IPS-20b (cell line): ENCODE data around the gene TOB2.
"Not testable (repeated sequence)": the region's sequence is repeated elsewhere in the genome, so short reads cannot be mapped to it uniquely, and the experiment has no call there.

Experiments
- H3K27ac ChIP-seq: one replicate; pipeline ENCODE4 v1.5.1; 2013; ENCODE audit warnings: low read length
- H3K27me3 ChIP-seq: 2 replicates; pipeline ENCODE4 v1.6.1; 2013; ENCODE audit warnings: mild to moderate bottlenecking, low read length, inconsistent platforms; ENCODE audit not compliant: insufficient read depth
- H3K36me3 ChIP-seq: 2 replicates; pipeline ENCODE4 v1.6.1; 2013; ENCODE audit warnings: low read depth, mild to moderate bottlenecking, inconsistent platforms, low read length, moderate library complexity; ENCODE audit not compliant: insufficient read depth
- H3K4me1 ChIP-seq: 2 replicates; pipeline ENCODE4 v1.6.1; 2013; ENCODE audit warnings: mild to moderate bottlenecking, control low read depth, inconsistent platforms, low read length, moderate library complexity; ENCODE audit not compliant: insufficient read depth
- H3K4me3 ChIP-seq: 2 replicates; pipeline ENCODE4 v1.5.1; 2013; ENCODE audit warnings: mild to moderate bottlenecking, low read length, inconsistent platforms
- H3K9ac ChIP-seq: 2 replicates; pipeline ENCODE4 v1.6.1; 2013; ENCODE audit warnings: low read depth, mild to moderate bottlenecking, inconsistent platforms, low read length, moderate library complexity
- H3K9me3 ChIP-seq: 2 replicates; pipeline ENCODE4 v1.6.1; 2013; ENCODE audit warnings: mild to moderate bottlenecking, low read depth, low read length, inconsistent platforms; ENCODE audit not compliant: insufficient read depth

Gene TOB2

DNA sequence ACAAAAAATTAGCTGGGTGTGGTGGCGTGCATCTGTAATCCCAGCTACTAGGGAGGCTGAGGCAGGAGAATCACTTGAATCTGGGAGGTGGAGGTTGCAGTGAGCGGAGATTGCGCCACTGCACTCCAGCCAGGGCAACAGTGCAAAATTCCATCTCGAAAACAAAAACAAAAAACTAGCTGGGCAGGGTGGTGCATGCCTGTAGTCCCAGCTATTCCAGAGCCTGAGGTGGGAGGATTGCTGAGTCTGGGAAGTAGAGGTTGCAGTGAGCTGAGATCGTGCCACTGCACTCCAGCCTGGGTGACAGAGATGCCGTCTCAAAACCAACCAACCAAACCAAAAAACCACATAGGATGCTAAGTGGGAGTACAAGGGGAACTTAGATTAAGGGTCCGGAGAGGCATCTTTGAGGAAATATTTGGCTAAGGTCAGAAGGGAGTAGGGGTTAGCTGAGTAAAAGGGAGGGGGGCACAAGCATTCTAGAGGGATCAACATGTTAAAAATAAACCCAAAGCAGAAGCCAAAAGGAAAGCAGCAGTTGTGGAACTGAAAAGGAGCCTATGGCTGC lies 11.6 kb upstream of the TOB2 start:
- no peaks in the 10 kb centered on the region for H3K9me3 ChIP-seq
- no peak overlapping the region for H3K9ac ChIP-seq
- H3K27ac ChIP-seq = no peak overlapping the region
- peaks cover 51% of the 10 kb centered on the region for H3K36me3 ChIP-seq
- no peak overlapping the region for H3K4me3 ChIP-seq
- H3K4me1 ChIP-seq = no peaks in the 10 kb centered on the region
- no peaks in the 10 kb centered on the region for H3K27me3 ChIP-seq

GRCh38 chr22:41448189-41448808 lies 1.7 kb upstream of the TOB2 start:
- H3K9me3 ChIP-seq = no peaks in the 10 kb centered on the region
- peaks cover 5% of the 10 kb centered on the region for H3K36me3 ChIP-seq
- H3K4me1 ChIP-seq = peaks cover 7% of the 10 kb centered on the region; the same call in 1 of the 2 replicates
- H3K4me3 ChIP-seq = peak overlapping the region; percentile 98
- peak overlapping the region; percentile 99 for H3K9ac ChIP-seq
- H3K27ac ChIP-seq = peak overlapping the region; percentile 99
- no peaks in the 10 kb centered on the region for H3K27me3 ChIP-seq

GRCh38 chr22:41447435-41448188 lies 1.0 kb upstream of the TOB2 start:
- Histone ChIP-seq H3K4me1 (peaks cover 7% of the 10 kb centered on the region; the same call in 1 of the 2 replicates), H3K4me3 (peak overlapping the region; percentile 98), H3K9ac (peak overlapping the region; percentile 99), H3K9me3 (no peaks in the 10 kb centered on the region), H3K27me3 (no peaks in the 10 kb centered on the region), H3K36me3 (peaks cover 12% of the 10 kb centered on the region), H3K27ac (peak overlapping the region; percentile 99)

GRCh38 chr22:41446057-41446501 lies 522 bp downstream of the TOB2 start:
- H3K9ac ChIP-seq = peak overlapping the region; percentile 99
- H3K36me3 ChIP-seq = peaks cover 24% of the 10 kb centered on the region
- no peaks in the 10 kb centered on the region for H3K27me3 ChIP-seq
- no peaks in the 10 kb centered on the region for H3K9me3 ChIP-seq
- peak overlapping the region; percentile 98 for H3K4me3 ChIP-seq
- peaks cover 7% of the 10 kb centered on the region; the same call in 1 of the 2 replicates for H3K4me1 ChIP-seq
- H3K27ac ChIP-seq = peak overlapping the region; percentile 63

DNA sequence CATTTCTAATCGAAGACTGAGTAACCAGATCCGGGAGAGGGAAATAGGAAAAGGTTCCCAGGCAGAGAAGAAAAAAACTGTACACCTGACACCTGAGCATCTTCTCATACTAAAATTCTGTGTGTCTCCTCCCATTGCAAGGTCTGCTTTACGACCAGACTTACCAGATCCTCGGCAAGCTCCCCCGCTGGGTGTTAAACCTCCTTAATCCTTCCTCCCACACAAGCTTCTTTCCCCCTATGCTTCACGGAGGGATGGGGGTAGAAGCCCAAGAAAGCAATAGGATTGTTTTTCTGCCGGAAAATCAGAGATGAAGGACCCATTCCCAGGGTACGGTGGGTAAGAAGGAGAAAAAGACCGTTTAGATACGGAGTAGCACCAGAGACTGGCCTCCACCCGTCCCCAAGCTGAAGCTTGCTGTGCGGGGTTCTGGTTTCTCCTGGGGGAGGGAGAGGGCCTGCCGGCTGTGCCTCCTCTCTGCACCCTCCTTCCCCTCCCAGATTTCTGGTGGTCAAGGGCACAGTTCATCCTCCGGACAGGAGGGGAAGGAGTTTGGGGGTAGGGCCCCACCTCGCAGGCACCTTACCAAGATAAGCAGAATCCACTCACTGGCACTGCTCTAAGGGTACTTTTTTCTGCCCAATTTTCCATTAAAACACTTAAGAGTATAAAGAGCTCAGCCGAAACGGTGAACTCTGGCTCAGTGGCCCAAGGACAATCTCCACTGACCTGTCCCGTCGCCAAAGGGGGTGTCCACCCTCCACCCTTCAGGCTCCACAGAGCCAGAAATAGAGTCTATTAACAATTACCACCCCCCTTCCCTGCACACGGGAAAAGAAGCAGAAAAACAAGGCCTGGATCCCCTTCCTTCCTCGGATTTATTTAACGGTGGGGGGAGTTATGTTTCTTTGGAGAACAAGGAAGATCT lies 1.2 kb downstream of the TOB2 start:
- H3K27ac ChIP-seq = peak overlapping the region; percentile 87

DNA sequence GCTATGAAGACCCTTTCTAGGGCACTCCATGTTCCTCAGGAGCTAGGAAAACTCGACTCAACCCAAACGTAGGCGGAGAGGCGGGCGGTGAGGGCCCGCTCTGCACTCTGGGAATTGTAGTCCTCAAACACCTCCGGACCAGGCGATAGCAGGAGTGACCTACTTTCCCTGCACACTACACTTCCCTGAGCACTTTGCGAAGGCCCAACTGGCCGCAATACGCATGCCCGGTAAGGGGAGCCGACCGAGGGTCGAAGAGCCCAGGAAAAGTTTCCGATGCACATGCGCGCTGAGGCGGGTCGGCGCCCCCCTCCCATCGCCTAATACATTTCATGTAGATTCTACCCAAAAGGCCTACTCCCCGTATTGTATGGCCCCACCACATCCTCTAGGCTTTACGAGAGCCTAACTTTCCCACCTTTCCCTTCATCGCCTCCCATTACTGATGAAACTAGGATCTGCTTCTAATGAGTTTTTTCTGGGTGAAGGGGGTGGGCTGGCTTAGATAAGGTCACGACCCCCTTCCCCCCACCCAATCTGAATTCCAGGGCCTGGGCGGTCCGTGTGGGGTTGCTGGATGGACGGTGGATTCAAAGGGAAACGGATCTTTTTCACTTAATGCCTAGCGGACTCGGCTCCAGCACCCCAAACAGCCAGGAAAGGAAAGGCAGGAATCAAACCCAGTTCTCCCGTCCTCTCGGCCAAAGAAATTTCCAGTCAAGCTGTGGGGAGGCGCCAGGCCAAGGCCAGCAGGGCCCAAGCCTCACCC lies 2.1 kb downstream of the TOB2 start:
- peaks cover 7% of the 10 kb centered on the region; the same call in 1 of the 2 replicates for H3K4me1 ChIP-seq
- H3K9me3 ChIP-seq = no peaks in the 10 kb centered on the region
- peak overlapping the region; percentile 87 for H3K27ac ChIP-seq
- H3K36me3 ChIP-seq = peaks cover 39% of the 10 kb centered on the region
- H3K9ac ChIP-seq = peak overlapping the region; percentile 99
- peak overlapping the region; percentile 98 for H3K4me3 ChIP-seq
- H3K27me3 ChIP-seq = no peaks in the 10 kb centered on the region

More for the DNA sequence above, 1.2 kb downstream of the TOB2 start:
- H3K27me3 ChIP-seq = no peaks in the 10 kb centered on the region
- no peaks in the 10 kb centered on the region for H3K9me3 ChIP-seq
- peak overlapping the region; percentile 98 for H3K4me3 ChIP-seq
- peak overlapping the region; percentile 99 for H3K9ac ChIP-seq
- H3K4me1 ChIP-seq = peaks cover 7% of the 10 kb centered on the region; the same call in 1 of the 2 replicates
- H3K36me3 ChIP-seq = peaks cover 31% of the 10 kb centered on the region

DNA sequence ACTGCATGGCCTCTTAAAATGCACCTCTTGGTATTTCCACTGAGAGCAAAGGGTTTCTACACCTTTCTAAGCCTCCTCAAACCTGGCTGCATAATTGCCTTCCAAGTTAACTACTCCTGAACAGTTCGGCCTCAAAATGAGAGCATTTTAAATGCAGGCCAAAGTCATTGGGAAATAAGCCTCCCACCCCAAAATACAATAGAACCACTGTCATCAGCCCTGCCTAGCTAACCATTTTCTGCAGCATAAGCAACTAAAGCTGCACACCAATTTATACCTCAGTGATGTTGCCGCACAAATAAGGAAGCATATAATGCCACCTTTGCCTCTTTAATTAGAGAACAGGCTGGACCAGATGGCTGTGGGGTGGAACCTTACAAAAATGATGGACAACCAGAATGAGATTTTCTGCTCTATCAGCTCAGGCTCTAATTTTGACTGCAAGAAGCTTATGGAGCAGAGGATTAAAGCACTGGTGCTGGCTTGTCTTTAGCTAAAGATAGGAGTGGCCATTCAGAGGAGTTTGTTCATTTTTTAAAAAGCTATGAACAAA lies 4.3 kb downstream of the TOB2 start:
- Histone ChIP-seq H3K27ac (no peak overlapping the region), H3K9me3 (no peaks in the 10 kb centered on the region), H3K36me3 (peaks cover 57% of the 10 kb centered on the region), H3K4me1 (no peaks in the 10 kb centered on the region), H3K9ac (no peak overlapping the region), H3K27me3 (no peaks in the 10 kb centered on the region), H3K4me3 (no peak overlapping the region)

GRCh38 chr22:41440511-41440910 lies 6.1 kb downstream of the TOB2 start:
- not testable (repeated sequence) for H3K4me1 ChIP-seq, H3K27ac ChIP-seq, H3K9me3 ChIP-seq, H3K9ac ChIP-seq, H3K4me3 ChIP-seq, H3K27me3 ChIP-seq
- peaks cover 75% of the 10 kb centered on the region for H3K36me3 ChIP-seq

DNA sequence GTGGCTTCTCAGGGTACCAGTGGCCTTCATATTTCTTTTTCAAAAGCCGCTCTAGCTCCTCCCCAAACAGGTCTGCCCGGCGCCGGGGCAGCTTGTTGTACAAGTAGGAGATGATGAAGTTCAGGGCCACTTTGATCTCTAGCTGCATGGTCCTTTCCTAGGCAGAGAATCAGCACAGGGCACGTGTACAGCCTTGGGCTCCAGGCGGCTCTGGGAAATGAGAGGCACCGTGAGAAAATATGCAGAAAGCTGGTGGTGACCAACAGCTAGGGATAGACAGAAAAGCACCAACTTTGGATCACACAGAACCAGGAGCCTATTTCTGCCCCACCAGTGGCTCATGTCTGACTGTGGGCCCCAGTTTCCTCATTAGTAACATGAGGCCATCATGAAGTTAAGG lies 9.4 kb downstream of the TOB2 start:
- Histone ChIP-seq H3K27me3 (no peaks in the 10 kb centered on the region), H3K9me3 (no peaks in the 10 kb centered on the region), H3K4me1 (no peaks in the 10 kb centered on the region), H3K9ac (no peak overlapping the region), H3K36me3 (peaks cover 85% of the 10 kb centered on the region), H3K27ac (no peak overlapping the region), H3K4me3 (no peak overlapping the region)

DNA sequence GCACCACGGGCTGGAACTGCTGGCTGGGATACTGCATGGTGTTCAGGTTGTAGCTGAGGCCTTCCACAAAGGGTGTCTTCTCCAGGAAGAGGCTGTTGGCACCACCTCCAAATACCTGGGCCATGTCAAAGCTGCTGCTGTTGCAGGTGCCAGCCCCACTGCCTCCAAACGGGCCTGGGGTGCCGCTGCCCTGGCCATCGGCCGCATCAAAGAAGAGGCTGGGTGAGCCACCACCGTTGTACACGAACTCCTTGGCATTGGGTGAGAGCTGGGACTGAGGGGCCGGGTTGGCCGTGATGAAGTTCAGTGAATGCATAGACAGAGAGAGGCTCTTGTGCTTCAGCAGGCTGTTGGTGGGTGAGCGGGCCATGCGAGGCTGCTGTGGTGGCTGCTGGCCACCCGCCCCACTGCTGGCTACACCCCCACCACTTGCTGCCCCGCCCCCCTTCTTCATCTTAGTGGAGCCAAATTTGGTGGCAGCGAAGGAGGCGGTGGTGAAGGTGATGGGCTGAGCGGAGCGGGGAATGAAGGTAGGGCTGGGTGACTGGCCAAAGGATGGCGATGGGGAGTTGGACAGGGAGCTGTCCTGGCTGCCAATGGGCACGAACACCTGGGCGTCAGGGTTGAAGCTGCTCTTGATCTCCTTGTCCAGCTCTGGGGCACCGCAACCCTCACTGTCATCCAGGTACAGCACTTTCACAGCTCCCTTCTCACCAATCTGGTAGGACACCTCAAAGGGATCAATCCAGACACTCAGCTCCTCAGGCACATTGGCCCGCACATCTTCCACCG lies 10.1 kb downstream of the TOB2 start:
- H3K27me3 ChIP-seq = no peaks in the 10 kb centered on the region
- H3K36me3 ChIP-seq = peaks cover 80% of the 10 kb centered on the region
- H3K4me1 ChIP-seq = no peaks in the 10 kb centered on the region
- H3K9ac ChIP-seq = no peak overlapping the region
- H3K9me3 ChIP-seq = no peaks in the 10 kb centered on the region
- H3K27ac ChIP-seq = no peak overlapping the region
- H3K4me3 ChIP-seq = no peak overlapping the region
